GM18498 (cell line): ENCODE data around the gene PUDP.
A peak's percentile ranks its signal among the peaks of the same experiment; 100 is the strongest.
"Not testable (repeated sequence)": the region's sequence is repeated elsewhere in the genome, so short reads cannot be mapped to it uniquely, and the experiment has no call there.

Experiments used
- ATAC-seq: cut with Tn5 transposase; IDR thresholded peaks from one replicate; pipeline ENCODE4 v1.9.1; 2021; ENCODE audit warnings: mild to moderate bottlenecking, moderate library complexity; ENCODE audit not compliant: unreplicated experiment

Gene PUDP

DNA sequence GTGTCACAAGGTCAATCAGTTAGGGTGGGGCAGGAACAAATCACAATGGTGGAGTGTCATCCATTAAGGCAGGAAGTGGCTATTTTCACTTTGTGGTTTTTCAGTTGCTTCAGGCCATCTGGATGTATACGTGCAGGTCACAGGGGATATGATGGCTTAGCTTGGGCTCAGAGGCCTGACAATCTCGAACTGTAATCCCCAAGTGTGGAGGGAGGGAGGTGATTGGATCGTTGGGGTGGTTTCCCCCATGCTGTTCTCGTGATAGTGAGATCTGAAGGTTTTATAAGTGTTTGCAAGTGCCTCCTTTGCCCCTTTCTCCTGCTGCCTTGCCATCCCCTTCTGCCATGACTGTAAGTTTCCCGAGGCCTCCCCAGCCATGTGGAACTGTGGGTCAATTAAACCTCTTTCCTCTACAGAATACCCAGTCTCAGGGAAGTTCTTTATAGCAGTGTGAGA, 37.1 kb downstream of the PUDP start:
- ATAC-seq, result peak; percentile 47

DNA sequence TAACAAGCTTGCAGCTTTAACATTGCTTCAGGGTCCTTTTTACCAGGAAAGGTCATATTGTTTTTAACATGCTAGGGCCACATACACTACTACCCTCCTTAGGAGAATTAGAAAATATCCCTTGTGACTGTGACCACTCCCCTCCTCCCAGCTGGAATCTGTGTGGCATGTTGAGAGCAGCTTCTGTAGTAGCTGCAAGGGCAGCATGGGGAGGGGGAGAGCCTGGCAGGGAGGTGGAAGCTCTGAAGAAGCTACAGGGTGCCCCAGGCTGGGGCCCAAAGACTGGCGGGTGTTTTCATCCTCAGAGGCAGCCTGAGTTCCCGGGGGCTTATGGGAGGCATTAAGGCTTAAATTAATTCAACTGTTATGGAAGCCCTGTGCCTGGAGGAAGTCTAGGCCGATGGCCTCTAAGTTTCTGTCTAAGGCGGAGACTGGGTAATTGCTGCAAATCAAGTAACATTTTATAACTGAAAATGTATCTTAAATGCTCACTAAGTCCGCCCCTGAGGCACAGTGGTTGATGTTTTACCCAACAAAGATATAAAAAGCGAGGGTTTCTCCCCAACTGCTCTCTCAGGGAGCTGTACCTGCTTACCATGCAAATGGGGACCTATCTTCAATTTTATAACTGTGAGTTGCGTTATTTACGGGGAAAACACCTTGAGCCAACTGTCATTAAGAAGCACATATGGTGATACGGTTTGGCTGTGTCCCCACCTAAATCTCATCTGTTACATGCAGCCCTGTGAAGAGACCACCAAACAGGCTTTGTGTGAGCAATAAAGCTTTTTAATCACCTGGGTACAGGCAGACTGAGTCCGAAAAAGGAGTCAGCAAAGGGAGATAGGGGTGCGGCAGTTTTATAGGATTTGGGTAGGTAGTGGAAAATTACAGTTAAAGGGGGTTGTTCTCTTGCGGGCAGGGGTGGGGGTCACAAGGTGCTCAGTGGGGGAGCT, 37.8 kb downstream of the PUDP start:
- peak; percentile 76 for ATAC-seq

DNA sequence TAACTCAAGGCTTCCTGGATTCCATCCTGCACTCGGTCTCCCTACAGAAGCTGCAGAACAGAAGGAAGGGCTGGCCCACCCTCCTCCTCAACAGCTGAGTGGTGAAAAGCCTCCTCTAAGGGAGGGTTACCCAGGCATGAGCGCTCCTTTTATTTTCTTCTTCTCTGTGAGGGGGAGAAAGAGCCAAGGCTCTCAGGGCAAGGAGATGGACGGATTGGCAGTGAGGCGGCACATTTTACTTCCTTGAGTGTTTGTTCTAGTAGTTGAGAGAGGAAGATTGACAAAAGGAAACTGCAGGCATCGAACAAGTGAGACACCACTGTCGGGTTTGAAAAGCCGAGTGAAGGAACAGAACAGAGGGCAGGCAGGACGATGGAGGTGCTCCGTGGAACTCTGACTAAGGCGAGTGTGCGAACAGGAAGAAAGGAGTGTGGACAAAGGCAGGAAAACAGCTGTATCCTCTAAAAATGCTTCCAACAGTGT, 38.9 kb downstream of the PUDP start:
- no peak for ATAC-seq

DNA sequence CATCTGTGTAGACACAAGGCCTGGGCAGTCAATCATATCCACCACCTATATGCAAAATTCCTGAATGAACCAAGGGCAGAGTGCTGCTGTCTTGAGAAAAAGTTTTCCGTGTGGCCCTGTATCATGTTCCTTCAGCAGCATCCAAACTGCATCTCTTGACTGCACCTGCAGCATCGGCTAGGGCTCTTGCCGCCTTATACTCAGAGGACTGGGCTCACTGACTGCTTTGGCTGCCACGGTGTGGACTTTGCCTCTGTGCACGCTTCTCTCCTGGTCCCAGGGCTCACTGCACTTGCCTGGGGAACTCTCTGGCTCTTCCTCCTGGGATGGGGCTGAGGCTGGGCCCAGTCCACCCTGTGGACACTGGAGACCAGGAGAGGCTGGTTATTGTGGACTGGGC, 39.9 kb downstream of the PUDP start:
- no peak for ATAC-seq

DNA sequence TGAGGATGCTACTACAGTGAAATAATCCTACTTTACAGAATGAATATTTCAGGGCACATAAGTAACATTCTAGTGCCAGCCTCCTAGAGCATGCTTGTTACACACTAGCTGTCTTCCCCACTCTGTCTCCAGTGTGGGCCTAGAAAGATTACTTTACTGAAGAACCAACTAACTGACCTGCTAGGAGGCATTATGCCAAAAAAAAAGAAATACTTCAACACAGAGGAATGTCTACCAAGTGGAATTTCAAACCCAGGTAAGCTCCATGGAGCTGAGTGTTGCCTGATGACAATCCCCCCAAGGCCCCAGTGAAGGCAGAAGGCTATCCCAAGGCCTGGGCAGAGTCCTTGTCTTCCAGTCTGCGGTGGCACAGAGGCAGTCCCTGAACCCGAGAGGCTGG, 41.3 kb downstream of the PUDP start:
- ATAC-seq, result no peak

DNA sequence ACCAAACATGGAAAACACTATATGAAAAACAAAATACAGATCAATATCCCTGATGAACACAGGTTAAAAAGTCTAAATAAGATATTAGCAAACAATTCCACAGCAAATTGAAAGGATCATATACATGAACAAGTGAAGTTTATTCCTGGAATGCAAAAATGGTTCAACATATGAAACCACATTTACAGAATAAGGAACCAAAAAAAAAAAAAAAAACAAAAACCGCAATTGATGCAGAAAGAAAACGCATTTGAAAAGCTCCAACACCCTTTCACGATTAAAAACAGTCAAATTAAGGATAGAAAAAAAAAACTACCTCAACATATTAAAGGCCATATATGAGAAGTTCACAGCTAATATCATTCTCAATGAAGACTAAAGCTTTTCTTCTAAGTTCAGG, 45.8 kb downstream of the PUDP start:
- no peak for ATAC-seq

DNA sequence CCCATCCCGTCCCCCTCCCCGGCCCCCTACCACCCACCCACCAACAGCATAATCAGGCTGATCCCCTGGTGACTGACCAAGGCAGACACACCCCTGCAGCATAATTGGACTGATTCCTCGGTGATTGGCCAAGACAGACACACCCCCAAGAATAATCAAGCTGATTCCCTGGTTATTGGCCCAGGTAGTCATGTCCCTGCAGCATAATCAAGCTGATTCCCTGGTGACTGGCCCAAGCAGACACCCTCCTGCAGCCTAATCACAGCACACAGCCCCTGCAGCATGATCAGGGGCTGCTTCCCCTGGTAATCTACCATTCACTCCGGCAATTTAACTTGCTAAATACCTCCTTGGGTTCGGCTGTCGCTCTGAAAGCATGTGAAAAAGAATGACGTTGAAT, 47.9 kb downstream of the PUDP start:
- no peak for ATAC-seq

DNA sequence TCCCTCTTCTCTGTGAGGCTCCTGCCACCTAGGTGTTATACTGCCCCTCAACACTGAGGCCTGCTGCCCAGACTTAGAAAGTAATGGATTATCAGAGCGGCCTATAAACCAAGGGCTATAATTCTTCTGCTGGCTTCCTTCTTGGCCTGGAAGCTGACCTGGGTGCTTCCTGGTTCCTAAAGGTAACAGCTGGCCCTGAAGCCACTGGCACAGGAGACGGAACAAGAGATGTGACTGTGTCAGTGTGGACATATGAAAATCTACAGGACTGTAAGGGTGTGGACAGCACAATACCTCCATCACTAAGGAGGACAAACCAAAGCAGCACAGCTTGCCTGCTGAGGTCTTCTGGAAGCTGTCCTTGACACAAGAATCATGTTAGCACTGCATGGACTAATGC, 52.3 kb downstream of the PUDP start:
- not testable (repeated sequence) for ATAC-seq

DNA sequence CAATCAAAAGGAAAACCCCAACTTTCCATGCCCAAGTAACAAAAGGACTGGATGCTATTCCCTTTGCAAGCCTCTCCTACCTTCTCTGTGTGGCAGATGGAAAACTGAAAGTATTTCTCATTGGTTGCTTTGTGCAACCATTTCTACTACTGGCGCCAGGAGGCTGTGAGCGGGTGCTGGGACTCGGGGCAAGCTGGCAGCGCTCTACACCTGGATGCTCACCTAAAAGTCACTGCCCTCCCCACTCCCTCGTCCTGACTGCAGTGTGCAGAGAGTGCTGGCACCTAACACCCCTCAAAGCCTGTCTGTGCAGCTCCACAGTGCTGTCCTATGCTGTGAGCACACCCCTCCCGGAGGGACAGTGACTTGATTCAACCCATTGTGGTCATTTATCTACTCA, 54.6 kb downstream of the PUDP start:
- no peak for ATAC-seq

DNA sequence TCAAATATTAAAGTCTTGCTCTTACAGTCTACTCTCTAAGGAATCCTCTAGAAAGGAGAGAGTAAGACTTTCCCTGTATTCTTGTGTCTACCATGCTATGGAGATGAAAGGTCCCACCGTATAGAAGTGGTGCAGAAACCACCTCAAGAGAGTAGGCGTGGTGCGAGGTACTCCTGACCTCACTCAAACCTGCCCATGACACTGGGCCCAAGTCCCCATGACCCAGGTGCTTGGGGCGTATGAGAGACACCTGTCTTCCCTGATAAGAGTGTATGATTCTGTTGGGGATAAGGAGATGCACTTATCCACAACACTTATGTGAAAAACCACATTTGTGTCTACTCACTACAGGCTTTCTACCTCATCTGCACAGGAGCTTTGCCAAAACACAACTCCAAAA, 55.4 kb downstream of the PUDP start:
- ATAC-seq, result no peak

DNA sequence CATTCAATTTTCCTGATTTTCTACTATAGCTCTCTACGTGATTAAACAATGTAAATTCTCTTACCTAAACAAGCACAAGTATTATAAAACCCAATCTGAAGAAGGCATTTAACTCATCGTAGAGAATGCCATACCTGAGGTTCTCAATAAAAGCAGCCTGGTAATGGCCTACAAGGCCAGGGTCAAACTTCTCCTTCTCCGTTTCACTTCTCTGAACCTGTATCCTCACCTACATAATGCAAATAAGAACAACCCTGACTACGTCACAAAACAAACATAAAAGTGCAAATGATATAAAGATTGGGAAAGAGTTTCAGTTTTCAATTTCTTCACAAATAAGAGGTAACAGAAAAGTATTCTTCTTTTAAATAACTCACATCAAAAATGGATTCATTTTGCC, 56.0 kb downstream of the PUDP start:
- ATAC-seq, result peak; percentile 46

DNA sequence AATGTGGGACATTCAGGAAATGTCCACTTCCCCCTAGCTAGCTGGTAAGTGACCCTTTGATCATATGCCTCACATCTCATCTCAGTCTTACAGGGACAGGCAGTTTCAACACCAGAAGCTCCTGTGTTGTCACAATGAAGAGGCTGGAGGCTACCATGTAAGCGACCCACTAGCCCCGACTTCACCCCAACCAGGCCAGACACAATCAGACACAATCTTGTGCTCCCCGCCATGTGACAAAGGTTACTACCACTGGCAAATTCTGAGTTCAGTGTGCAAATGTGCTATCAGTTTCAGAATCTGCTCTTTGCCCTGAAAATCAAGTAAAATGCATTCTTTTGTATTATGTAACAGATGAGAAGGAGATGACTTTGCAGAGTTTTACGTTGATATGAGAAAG, 57.3 kb downstream of the PUDP start:
- ATAC-seq, result no peak

DNA sequence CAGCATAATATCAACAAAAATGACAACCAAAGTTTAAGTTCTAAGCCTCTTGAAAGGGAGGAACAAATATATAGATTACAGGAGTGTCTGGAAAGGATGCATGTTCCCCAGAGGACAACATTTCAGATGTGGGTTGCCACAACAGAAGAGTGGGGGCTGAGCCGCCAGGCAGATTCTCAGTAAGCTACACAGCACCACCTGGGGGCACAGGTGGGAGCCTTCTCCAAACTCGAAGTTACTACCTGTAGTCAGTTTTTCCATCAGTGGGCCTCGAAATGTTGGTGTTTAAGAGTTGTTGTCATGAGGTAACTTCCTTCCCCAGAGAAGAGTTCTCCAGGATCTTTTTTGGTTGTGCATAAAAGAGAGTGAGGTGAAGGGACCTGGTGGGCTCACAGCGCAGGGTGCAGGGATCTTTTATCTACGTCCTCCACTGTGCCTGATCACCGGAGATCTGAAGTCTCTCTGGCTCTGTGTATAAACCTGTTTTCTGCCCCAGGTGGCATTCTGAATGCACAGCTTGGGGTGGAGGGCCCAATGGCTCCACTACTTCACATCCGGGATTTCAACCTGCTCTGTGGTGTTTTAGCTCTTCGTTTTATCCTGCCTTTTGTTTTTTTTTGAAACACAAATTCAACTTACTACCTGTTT, 58.9 kb downstream of the PUDP start:
- ATAC-seq, result peak; percentile 36

DNA sequence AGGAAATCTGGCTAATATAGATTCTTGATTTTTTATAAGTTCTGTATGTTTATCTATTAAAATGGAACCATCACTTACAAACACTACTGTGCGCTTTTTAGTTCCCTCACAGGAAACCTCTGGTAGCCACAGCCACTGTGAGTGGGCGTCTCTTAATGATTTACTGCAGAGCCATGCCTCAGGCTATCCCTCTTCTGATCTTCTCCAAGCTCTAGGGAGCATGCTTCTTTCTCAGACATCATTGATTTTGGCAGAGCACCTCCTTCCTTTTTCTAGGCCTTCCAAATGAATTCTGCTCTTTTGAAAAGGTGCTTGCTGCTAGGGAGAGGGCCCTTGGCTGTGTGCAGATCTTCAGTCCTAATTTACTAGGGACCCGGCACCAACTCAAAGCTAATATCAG, 61.6 kb downstream of the PUDP start:
- peak; percentile 36 for ATAC-seq

DNA sequence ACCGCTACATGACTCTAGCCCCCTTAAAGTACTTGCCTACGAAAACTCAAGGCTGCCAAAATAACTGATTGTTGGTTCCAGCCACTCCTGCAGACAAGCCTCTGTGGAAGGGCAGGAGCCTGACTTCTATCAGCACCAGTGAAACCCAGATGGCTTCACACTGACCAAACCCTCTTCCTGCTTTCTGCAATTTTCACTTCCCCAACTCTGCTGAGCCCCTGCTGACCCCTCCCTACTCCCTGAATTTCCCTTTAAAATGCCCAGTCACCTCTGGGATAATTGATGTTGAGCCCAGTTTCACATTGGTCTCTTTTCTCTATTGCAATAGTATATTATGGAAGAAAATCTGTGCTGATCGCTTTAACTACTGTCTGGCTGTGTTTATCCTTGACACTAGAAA, 62.1 kb downstream of the PUDP start:
- ATAC-seq, result no peak

DNA sequence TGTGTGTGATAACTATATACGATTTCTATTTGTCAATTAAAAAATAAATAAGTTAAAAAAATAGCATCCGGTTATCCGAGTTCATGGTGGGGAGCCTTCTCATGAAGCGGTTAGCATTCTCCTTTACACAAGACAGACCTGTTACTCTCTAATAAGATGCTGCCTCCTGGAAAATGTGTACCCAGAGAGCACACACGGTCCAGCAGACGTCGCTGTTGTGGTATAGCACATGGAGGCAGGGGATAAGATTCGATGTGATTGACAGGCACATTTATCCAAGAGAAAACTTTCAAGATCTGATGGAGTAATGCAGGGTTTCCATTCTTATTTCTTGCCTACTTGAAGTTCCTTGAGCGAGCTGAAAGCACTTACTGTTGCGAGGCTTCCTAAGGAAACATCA, 63.1 kb downstream of the PUDP start:
- no peak for ATAC-seq

DNA sequence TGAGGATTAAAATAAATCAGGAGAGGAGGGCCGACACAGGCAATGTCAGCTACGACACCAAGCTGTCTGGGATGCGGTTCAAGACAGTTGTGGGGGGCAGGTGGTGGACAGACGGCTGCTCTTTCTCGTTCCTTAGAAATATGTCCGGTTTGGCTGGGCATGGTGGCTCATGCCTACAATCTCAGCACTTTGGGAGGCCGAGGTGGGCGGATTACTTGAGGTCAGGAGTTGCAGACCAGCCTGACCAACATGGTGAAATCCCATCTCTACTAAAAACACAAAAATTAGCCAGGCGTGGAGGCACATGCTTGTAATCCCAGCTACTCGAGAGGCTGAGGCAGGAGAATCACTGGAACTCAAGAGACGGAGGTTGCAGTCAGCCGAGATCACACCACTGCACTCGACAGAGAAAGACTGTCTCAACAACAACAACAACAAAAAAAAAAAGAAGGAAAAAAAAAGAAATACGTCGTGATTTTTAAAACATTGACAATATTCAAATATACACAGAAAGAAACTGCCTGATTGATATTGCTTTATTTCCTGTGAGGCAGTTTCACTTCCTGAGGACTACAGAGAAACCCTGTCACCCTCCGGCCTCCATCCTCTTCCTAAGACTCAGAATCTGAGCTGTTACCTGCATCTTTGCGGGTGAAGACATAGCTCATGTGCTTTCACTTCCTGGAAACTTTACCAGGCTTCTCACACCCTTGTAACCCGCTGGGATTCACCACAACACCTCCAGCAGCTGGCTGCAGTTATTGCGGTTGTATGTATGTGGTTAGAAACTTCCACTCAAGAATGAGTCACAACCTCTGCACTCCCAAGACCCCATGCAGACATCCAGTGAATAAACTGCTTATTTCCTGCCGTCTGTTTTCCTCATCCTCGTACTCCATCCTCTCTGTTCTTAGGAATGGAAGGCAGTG, 64.2 kb downstream of the PUDP start:
- ATAC-seq, result peak; percentile 92

DNA sequence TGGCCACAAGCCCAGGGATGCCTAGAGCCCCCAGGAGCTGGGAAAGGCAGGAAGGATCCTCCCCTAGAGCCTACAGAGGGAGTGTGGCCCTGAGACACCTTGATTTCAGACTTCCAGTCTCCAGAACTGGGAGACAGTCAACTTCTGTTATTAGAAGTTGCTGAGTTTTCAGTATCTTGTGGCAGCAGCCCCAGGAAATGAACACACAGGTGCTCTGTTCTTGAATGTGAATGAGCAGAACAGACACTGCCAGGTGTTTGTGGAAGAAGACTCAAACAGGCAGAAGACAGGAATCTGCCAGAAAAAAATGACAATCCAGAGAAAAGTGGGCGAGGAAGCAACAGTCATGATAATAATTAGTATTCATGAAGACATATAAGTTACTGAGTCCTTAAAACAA, 64.9 kb downstream of the PUDP start:
- no peak for ATAC-seq

DNA sequence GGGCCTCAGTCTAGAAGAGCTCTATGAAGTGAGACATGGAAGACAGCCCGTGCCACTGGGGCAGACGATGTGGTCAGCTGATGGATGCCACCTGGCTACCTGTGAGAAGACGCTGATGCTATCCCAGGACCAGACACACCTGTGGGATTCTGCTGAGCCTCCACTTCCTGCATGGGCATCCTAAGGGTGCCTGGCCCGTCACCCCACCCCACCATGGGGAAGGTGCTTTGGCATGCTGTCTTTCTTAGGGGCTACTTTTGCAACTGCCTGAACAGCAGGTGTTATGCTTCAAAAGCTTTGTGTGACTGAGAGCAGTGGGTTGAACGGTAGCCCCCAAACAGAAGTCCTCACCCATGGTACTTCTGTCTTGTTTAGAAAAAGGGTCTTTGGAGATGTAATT, 65.4 kb downstream of the PUDP start:
- no peak for ATAC-seq

DNA sequence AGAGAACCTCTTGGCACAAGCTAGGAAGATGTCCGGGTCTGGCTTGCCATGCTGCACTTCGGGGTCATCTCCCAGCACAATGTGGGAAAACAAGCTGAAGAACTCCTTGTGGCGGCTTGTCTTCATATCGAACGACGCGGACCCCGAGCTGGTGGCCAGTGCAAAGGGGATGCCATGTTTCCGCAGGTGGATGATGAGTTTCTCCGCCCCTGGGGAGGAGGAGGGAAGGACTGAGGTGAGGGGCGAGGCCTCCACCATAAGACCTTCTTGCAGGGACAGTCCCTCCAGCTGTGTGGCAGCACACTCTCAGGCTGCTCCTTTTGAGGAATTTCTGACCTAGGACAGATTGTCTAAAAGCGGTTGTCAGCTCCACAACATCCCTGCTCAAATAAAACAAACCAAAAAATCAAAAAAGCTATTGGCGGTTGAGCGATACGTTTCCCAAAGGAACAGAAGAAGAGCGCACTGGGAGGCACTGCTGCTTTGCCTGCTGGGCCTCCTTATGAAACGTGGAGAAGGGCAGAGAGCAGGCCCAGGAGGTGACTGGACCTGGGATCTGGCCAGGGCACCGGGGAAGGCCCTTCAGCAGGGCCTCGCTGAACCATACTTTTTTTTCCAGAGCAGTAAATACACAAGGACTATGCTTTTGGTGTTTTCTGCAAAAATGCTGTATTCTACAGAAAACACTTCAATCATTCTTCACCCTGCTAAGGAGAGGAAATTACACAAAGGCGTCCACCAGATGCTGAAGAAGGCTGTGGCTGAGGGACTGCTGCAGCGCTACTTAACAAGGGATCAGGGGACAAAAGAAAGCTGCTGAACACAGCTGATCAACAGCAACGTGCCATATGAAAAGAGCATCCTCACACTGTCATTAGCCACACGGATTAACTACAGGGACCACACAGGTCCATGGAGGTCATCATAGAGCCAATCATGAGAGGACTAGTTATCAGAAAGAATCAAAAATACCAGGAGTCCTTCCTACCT, 70.4 kb downstream of the PUDP start:
- ATAC-seq, result no peak
